IMR-90 (cell line): ENCODE data around the gene IL23R. TPM values are rescaled to one million over a fixed set of nuclear protein-coding genes. Genes with fewer than 3 reads are reported as not detected.

Experiments used
- ATAC-seq: fragments of 200-7000 bp; cut with Tn5 transposase; 2 replicates; pipeline ENCODE4 v1.9.1; 2020; ENCODE audit warnings: low read depth, mild to moderate bottlenecking, moderate library complexity
- BruUV-seq: library from RNA; stranded (reverse); fragments of 400-500 nt; replicated peaks from 2 replicates; lab custom pipeline; 2021; lab: Mats Ljungman, UMichigan
- CTCF ChIA-PET: fragments of 300-600 bp; formaldehyde crosslinking; extraction: SDS; loops from one replicate; lab custom pipeline; 2021; ENCODE audit warnings: antibody characterized with exemption; lab: Yijun Ruan, JAX
- POLR2A ChIA-PET: fragments of 300-600 bp; sonication (Branson Sonifier 250); formaldehyde crosslinking; loops from one replicate; lab custom pipeline; 2022; ENCODE audit warnings: antibody characterized with exemption; ENCODE audit not compliant: unreplicated experiment; lab: Charles Lee
- DNase-seq: peaks from one replicate; pipeline ENCODE4 v3.0.0; 2013
- H2AFZ ChIP-seq: replicated peaks from 2 replicates; pipeline ENCODE3; 2013; ENCODE audit warnings: low read length, mild to moderate bottlenecking; ENCODE audit not compliant: poor library complexity
- H2AK5ac ChIP-seq: 2 replicates; pipeline ENCODE4 v1.6.1; 2013; ENCODE audit warnings: low read depth, low read length, inconsistent platforms
- H2AK9ac ChIP-seq: replicated peaks from 2 replicates; pipeline ENCODE3; 2013; ENCODE audit warnings: mild to moderate bottlenecking, low read depth, low read length, moderate library complexity; ENCODE audit not compliant: poor library complexity
- H2BK120ac ChIP-seq: 2 replicates; pipeline ENCODE4 v1.6.1; 2013; ENCODE audit warnings: low read depth, low read length, inconsistent platforms
- H2BK15ac ChIP-seq: 3 replicates; pipeline ENCODE4 v1.6.1; 2013; ENCODE audit warnings: low read depth, low read length, inconsistent platforms
- H2BK20ac ChIP-seq: 2 replicates; pipeline ENCODE4 v1.6.1; 2013; ENCODE audit warnings: low read depth, mild to moderate bottlenecking, inconsistent platforms, low read length, moderate library complexity
- H2BK5ac ChIP-seq: 2 replicates; pipeline ENCODE4 v1.6.1; 2013; ENCODE audit warnings: mild to moderate bottlenecking, low read depth, low read length, inconsistent platforms; ENCODE audit not compliant: poor library complexity, severe bottlenecking
- H3K14ac ChIP-seq: replicated peaks from 2 replicates; pipeline ENCODE4 v1.6.1; 2013; ENCODE audit warnings: low read depth, low read length, inconsistent platforms
- H3K18ac ChIP-seq: 2 replicates; pipeline ENCODE4 v1.6.1; 2013; ENCODE audit warnings: low read depth, low read length, control low read depth
- H3K23ac ChIP-seq: 2 replicates; pipeline ENCODE4 v1.6.1; 2013; ENCODE audit warnings: low read depth, low read length, inconsistent platforms
- H3K27ac ChIP-seq: 2 replicates; pipeline ENCODE4 v1.5.1; 2013; ENCODE audit warnings: mild to moderate bottlenecking, control low read depth, low read length; ENCODE audit not compliant: insufficient read depth
- H3K27me3 ChIP-seq: 2 replicates; pipeline ENCODE4 v1.6.1; 2013; ENCODE audit warnings: low read length; ENCODE audit not compliant: control insufficient read depth, insufficient read depth
- H3K36me3 ChIP-seq: 2 replicates; pipeline ENCODE4 v1.6.1; 2013; ENCODE audit warnings: low read length, mixed read lengths; ENCODE audit not compliant: control insufficient read depth, insufficient read depth
- H3K4ac ChIP-seq: 2 replicates; pipeline ENCODE4 v1.6.1; 2013; ENCODE audit warnings: low read depth, low read length, inconsistent platforms
- H3K4me1 ChIP-seq: 2 replicates; pipeline ENCODE4 v1.6.1; 2013; ENCODE audit warnings: low read length, mixed read lengths; ENCODE audit not compliant: control insufficient read depth, insufficient read depth
- H3K4me2 ChIP-seq: 2 replicates; pipeline ENCODE4 v1.6.1; 2013; ENCODE audit warnings: low read depth, mild to moderate bottlenecking, control low read depth, low read length, moderate library complexity
- H3K4me3 ChIP-seq: 2 replicates; pipeline ENCODE4 v1.5.1; 2013; ENCODE audit warnings: low read depth, mild to moderate bottlenecking, control low read depth, low read length, moderate library complexity; ENCODE audit not compliant: insufficient read depth
- H3K56ac ChIP-seq: 2 replicates; pipeline ENCODE4 v1.6.1; 2013; ENCODE audit warnings: low read length, inconsistent platforms; ENCODE audit not compliant: insufficient read depth; ENCODE audit errors: extremely low read depth
- H3K79me1 ChIP-seq, 2 experiments: 2 replicates each; pipeline ENCODE4 v1.6.1; 2013; ENCODE audit warnings: low read length in 2 of 2, inconsistent platforms in 1 of 2, low read depth in 1 of 2
- H3K9ac ChIP-seq: 2 replicates; pipeline ENCODE4 v1.6.1; 2013; ENCODE audit warnings: low read depth, low read length, control low read depth
- H3K9me1 ChIP-seq: 2 replicates; pipeline ENCODE4 v1.6.1; 2013; ENCODE audit warnings: low read length, inconsistent platforms; ENCODE audit not compliant: insufficient read depth
- H3K9me3 ChIP-seq: 2 replicates; pipeline ENCODE4 v1.6.1; 2013; ENCODE audit warnings: low read length; ENCODE audit not compliant: control insufficient read depth, insufficient read depth
- H4K20me1 ChIP-seq: 2 replicates; pipeline ENCODE4 v1.6.1; 2013; ENCODE audit warnings: low read length, inconsistent platforms; ENCODE audit not compliant: insufficient read depth
- H4K5ac ChIP-seq: 2 replicates; pipeline ENCODE4 v1.6.1; 2013; ENCODE audit warnings: mild to moderate bottlenecking, low read depth, low read length, control low read depth
- H4K8ac ChIP-seq, 2 experiments: 2 replicates each; pipeline ENCODE4 v1.6.1; 2013; ENCODE audit warnings: low read depth in 2 of 2, low read length in 2 of 2, control low read depth in 1 of 2, inconsistent platforms in 1 of 2
- H4K91ac ChIP-seq: 2 replicates; pipeline ENCODE4 v1.6.1; 2013; ENCODE audit warnings: low read depth, low read length, inconsistent platforms; ENCODE audit not compliant: insufficient read depth
- BHLHE40 ChIP-seq: fragments of 150-350 bp; IDR thresholded peaks from 2 replicates; pipeline ENCODE4 v1.6.1; 2016; ENCODE audit warnings: mild to moderate bottlenecking, low read depth, low read length
- CEBPB ChIP-seq: IDR thresholded peaks from 2 replicates; pipeline ENCODE4 v1.6.1; 2012; ENCODE audit warnings: low read depth, low read length, improper control_type of control experiment
- CHD1 ChIP-seq: IDR thresholded peaks from 2 replicates; pipeline ENCODE4 v1.6.1; 2012; ENCODE audit warnings: low read depth, low read length, improper control_type of control experiment
- CTCF ChIP-seq: conservative IDR thresholded peaks from 2 replicates; pipeline ENCODE4 v1.5.1; 2012; ENCODE audit warnings: mild to moderate bottlenecking, low read depth, low read length, improper control_type of control experiment
- ELK1 ChIP-seq: fragments of 150-350 bp; IDR thresholded peaks from 2 replicates; pipeline ENCODE4 v1.6.1; 2016; ENCODE audit warnings: low read depth, mild to moderate bottlenecking, low read length, moderate library complexity, borderline replicate concordance
- FOS ChIP-seq: fragments of 150-350 bp; IDR thresholded peaks from 2 replicates; pipeline ENCODE4 v1.6.1; 2016; ENCODE audit warnings: low read depth, low read length
- MAFK ChIP-seq: IDR thresholded peaks from 2 replicates; pipeline ENCODE4 v1.6.1; 2012; ENCODE audit warnings: low read depth, low read length, improper control_type of control experiment
- MAZ ChIP-seq: IDR thresholded peaks from 2 replicates; pipeline ENCODE4 v1.6.1; 2012; ENCODE audit warnings: low read depth, mild to moderate bottlenecking, low read length, improper control_type of control experiment, moderate library complexity, borderline replicate concordance
- MXI1 ChIP-seq: IDR thresholded peaks from 2 replicates; pipeline ENCODE4 v1.6.1; 2012; ENCODE audit warnings: low read depth, mild to moderate bottlenecking, low read length, moderate library complexity, borderline replicate concordance
- NFE2L2 ChIP-seq: fragments of 150-350 bp; IDR thresholded peaks from 2 replicates; pipeline ENCODE4 v1.6.1; 2016; ENCODE audit warnings: low read depth, mild to moderate bottlenecking, low read length
- POLR2A ChIP-seq: IDR thresholded peaks from 2 replicates; pipeline ENCODE4 v1.6.1; 2012; ENCODE audit warnings: mild to moderate bottlenecking, low read depth, low read length
- RAD21 ChIP-seq: IDR thresholded peaks from 2 replicates; pipeline ENCODE4 v1.6.1; 2012; ENCODE audit warnings: low read length, improper control_type of control experiment
- RCOR1 ChIP-seq: IDR thresholded peaks from 2 replicates; pipeline ENCODE4 v1.6.1; 2012; ENCODE audit warnings: mild to moderate bottlenecking, low read length, improper control_type of control experiment; ENCODE audit not compliant: insufficient replicate concordance
- RFX5 ChIP-seq: IDR thresholded peaks from 2 replicates; pipeline ENCODE4 v1.8.0; 2012; ENCODE audit warnings: low read depth, mild to moderate bottlenecking, low read length, moderate library complexity
- SMC3 ChIP-seq: fragments of 150-350 bp; IDR thresholded peaks from 2 replicates; pipeline ENCODE4 v1.6.1; 2016; ENCODE audit warnings: low read depth, mild to moderate bottlenecking, antibody characterized with exemption, low read length, moderate library complexity
- USF2 ChIP-seq: fragments of 150-350 bp; IDR thresholded peaks from 2 replicates; pipeline ENCODE4 v1.6.1; 2017; ENCODE audit warnings: mild to moderate bottlenecking, antibody characterized with exemption, low read length, low read depth
- WGBS, 2 experiments: methylation state at CpG; one replicate each; pipeline versions ENCODE4 v1.1.5 to v1.1.7; 2013; ENCODE audit warnings: missing lambda C conversion rate in 2 of 2; ENCODE audit not compliant: insufficient read length in 1 of 2; ENCODE audit errors: extremely low coverage in 2 of 2; 5-methylcytosine and 5-hydroxymethylcytosine counted together
- dilution Hi-C: fragments of 300-500 bp; cut with HindIII; formaldehyde crosslinking; loops from one replicate; pipeline ENCODE4 v1.14.3; 2018; ENCODE audit warnings: low sequenced_read_pairs; ENCODE audit not compliant: unreplicated experiment
- in situ Hi-C: fragments of 300-500 bp; cut with MboI; formaldehyde crosslinking; loops from 3 replicates; pipeline ENCODE4 v1.14.3; 2019; ENCODE audit warnings: low sequenced_read_pairs, inconsistent platforms, mixed read lengths
- intact Hi-C: fragments of 100-400 bp; cut with micrococcal nuclease; formaldehyde crosslinking; loops from 2 replicates; pipeline ENCODE4 v1.10.0; 2022
- polyA plus RNA-seq, 3 experiments: library from polyadenylated mRNA; depleted of rRNA; stranded (reverse); fragments of >200 nt; gene quantifications; 2 replicates each; pipeline ENCODE4 v1.2.3, GENCODE V29; 2012; ENCODE audit warnings: low replicate concordance in 1 of 3
- total RNA-seq: library from RNA; depleted of rRNA; stranded (reverse); fragments of >200 nt; gene quantifications from 2 replicates; pipeline ENCODE4 v1.2.3, GENCODE V29; 2012

Gene IL23R
- total and polyA plus RNA-seq, 2 of the 4 experiments (the other 2 are of a cell fraction): not detected

- Histone ChIP-seq H3K4me1 (no peaks in the 10 kb centered on the region), H2AFZ (no peak overlapping the region), H3K27ac (no peak overlapping the region), H4K20me1 (no peaks in the 10 kb centered on the region), H2AK5ac (no peak overlapping the region), H2BK15ac (no peak overlapping the region), H3K27me3 (peaks cover 10% of the 10 kb centered on the region), H3K14ac (no peak overlapping the region), H3K9me1 (no peaks in the 10 kb centered on the region), H2AK9ac (no peak overlapping the region), H3K56ac (no peak overlapping the region), H3K4ac (no peak overlapping the region), H4K5ac (no peak overlapping the region), H3K4me2 (no peak overlapping the region), H4K91ac (no peak overlapping the region), H2BK20ac (no peak overlapping the region), H3K36me3 (no peaks in the 10 kb centered on the region), H2BK120ac (no peak overlapping the region), H3K23ac (no peak overlapping the region), H4K8ac (no peak overlapping the region), H3K4me3 (no peak overlapping the region), H3K18ac (no peak overlapping the region), H3K9me3 (no peaks in the 10 kb centered on the region), H3K9ac (no peak overlapping the region), H3K79me1 (no peaks in the 10 kb centered on the region), H2BK5ac (no peak overlapping the region)
- no TSS peak for BruUV-seq
- TF ChIP-seq BHLHE40 (no peak), RFX5 (no peak), SMC3 (no peak), CTCF (no peak), FOS (no peak), CEBPB (no peak), RAD21 (no peak), MAFK (no peak), USF2 (no peak), CHD1 (no peak), RCOR1 (no peak), MXI1 (no peak), NFE2L2 (no peak), MAZ (no peak), POLR2A (no peak), ELK1 (no peak)
- dilution Hi-C loops: no loop called here
- DNase-seq (no peak), ATAC-seq (no peak)
- intact Hi-C loops: no loop called here
- CTCF ChIA-PET: interaction anchor here (1.7 kb wide), 1 partner anchor 21 kb away, joined by 4 read pairs; no protein-coding TSS in a partner anchor
- POLR2A ChIA-PET: no interaction called here
- in situ Hi-C loops: no loop called here
- WGBS, 2 experiments: no CpG with 5 or more reads among the region's 2 CpGs
These were observed 3.2 kb downstream of the IL23R start for GRCh38 chr1:67169496-67169895.
